Activated CD4-positive, alpha-beta T cell treated with anti-CD3 and anti-CD28 coated beads, Interleukin-2, amount 10 ng/mL, durations not matched to agents 24 days and 14 days (primary cell): Measurements from ENCODE around the gene EPHA8. TPM values are rescaled to one million over a fixed set of nuclear protein-coding genes. Genes with fewer than 3 reads are reported as not detected.

ENCODE experiments used
- DNase-seq: peaks from one replicate; pipeline ENCODE4 v3.0.0; 2022
- H3K27ac Mint-ChIP-seq: one replicate; pipeline ENCODE4 v1.8.0; 2022; ENCODE audit warnings: mild to moderate bottlenecking, mixed read lengths
- H3K27me3 Mint-ChIP-seq: one replicate; pipeline ENCODE4 v1.8.0; 2022; ENCODE audit warnings: mixed read lengths
- H3K36me3 Mint-ChIP-seq: one replicate; pipeline ENCODE4 v1.8.0; 2022; ENCODE audit warnings: low read depth, mild to moderate bottlenecking, mixed read lengths
- H3K4me1 Mint-ChIP-seq: one replicate; pipeline ENCODE4 v1.8.0; 2021; ENCODE audit warnings: mixed read lengths
- H3K4me3 Mint-ChIP-seq: one replicate; pipeline ENCODE4 v1.8.0; 2022; ENCODE audit warnings: mild to moderate bottlenecking, moderate library complexity, mixed read lengths
- H3K9me3 Mint-ChIP-seq: one replicate; pipeline ENCODE4 v1.8.0; 2021; ENCODE audit warnings: mixed read lengths
- intact Hi-C: fragments of 100-400 bp; cut with micrococcal nuclease; formaldehyde crosslinking; loops from one replicate; pipeline ENCODE4 v1.15.1; 2023
- total RNA-seq: library from RNA; stranded (reverse); gene quantifications from 2 replicates; pipeline ENCODE4 v1.2.3, GENCODE V29; 2022

EPHA8 gene
- total RNA-seq, 1 donor from 2014 or later = not detected

DNA sequence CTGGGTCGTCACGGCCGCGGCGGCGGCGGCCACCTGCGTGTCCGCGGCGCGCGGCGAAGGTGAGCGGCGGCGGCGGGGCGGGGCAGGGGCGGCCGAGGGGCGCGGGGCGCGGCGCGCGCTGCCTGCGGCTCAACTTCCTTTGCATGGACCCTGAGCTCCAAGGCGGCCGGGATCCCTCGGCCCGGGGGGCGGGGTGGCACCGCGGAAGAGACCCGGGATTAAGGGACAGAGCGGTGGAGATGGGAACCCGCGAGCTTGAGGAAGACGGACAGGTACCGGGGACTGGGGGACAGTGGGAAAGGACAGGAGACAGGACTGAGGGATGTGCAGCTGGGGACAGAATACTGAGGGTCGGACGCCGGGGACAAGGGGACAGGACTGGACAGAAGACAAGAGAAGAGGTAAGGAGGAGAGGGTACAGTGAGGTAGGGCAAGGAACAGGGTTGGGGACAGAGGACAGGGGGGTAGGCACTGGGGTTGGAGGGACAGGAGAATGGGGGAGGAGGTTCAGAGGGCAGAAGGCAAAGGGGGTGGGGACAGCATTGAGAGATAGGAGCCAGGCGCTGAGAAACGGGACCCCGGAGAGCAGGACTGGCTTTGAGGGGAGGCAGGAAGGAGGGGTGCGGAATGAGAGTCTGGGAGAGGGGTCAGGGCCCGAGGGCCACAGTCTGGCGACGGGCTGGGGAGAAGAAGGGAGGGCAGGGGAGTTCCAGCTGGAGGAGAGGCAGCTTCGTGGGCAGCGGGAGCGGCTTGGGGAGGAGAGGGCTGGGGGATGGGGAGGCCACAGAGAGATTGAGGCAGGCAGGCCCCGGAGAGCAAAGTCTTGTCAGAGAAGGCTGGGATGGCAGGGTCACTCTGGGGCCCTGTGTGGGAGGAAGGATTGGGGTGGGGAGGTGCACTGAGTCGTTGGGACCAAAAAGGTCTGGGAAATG lies 648 bp downstream of the EPHA8 start:
- Mint-ChIP-seq H3K4me3 (no peak overlapping the region), H3K27me3 (peaks cover 41% of the 10 kb centered on the region), H3K9me3 (no peaks in the 10 kb centered on the region), H3K4me1 (no peaks in the 10 kb centered on the region), H3K27ac (no peak overlapping the region), H3K36me3 (no peaks in the 10 kb centered on the region)
- intact Hi-C loops = no loop called here
- DNase-seq = no peak

DNA sequence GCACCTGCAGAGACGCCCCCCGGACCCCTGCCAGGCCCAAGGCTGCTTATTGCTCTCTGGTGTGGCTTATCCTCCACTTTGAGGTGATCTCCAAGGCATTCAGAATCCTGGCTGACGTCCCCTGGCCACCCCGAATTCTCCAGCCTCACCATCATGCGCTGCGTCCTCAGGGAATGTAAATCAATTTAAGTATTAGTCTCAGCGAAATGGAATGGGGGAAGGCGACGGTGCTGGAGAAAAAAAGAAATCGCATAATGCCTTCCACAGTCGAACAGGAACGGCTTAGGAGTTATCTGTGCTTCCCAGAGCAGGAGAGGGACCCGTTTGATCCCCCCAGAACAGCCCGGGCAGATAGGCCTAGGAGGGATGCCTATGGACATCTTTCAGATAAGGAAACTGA lies 2.9 kb downstream of the EPHA8 start:
- Mint-ChIP-seq H3K27ac (no peak overlapping the region), H3K4me1 (no peaks in the 10 kb centered on the region), H3K4me3 (no peak overlapping the region), H3K27me3 (peaks cover 35% of the 10 kb centered on the region), H3K9me3 (no peaks in the 10 kb centered on the region), H3K36me3 (no peaks in the 10 kb centered on the region)
- intact Hi-C loops = no loop called here
- no peak for DNase-seq

DNA sequence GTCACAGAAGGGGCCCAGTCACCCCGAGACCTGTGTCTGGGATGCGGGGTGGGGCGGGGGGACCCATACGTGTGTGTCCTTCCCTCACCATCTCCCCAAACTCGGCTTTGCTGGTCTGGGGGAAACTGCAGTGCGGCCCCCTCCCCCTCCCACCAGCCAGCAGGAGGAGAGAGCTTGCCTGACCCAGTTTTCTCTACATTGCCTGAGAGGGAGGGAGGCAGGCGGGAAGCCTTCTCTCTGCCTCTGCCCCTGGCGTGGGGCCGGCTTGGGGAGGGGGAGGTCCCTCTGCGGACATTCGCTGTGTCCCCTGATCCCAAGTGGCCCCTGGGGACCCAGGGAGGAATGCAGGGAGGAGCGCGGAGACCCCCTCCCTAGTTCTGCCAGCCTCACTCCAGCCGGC lies 3.9 kb downstream of the EPHA8 start:
- Mint-ChIP-seq H3K9me3 (no peaks in the 10 kb centered on the region), H3K4me1 (no peaks in the 10 kb centered on the region), H3K27ac (no peak overlapping the region), H3K36me3 (no peaks in the 10 kb centered on the region), H3K4me3 (no peak overlapping the region), H3K27me3 (peaks cover 26% of the 10 kb centered on the region)
- intact Hi-C loops = no loop called here
- no peak for DNase-seq

DNA sequence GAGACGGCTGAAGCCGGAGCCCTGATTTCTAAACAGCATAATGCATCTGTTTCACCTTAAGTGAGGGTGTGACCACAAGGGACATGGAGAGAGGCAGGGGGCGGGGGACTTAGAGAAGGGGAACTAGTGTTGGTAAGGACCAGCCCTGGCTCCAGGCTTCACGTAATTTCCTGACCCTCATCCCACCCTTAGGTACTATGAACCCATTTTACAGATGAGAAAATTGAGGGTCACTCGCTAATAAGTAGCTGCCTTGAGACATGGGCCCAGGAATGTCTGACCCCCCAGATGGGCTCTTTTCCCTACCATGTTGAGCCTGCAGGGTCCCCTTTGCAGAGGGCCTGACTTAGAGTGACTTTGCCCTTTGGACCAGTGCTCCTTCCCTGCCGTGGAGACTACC lies 4.7 kb downstream of the EPHA8 start:
- Mint-ChIP-seq H3K27ac (no peak overlapping the region), H3K4me1 (no peaks in the 10 kb centered on the region), H3K9me3 (no peaks in the 10 kb centered on the region), H3K27me3 (peaks cover 18% of the 10 kb centered on the region), H3K4me3 (no peak overlapping the region), H3K36me3 (no peaks in the 10 kb centered on the region)
- no peak for DNase-seq
- intact Hi-C loops = no loop called here

DNA sequence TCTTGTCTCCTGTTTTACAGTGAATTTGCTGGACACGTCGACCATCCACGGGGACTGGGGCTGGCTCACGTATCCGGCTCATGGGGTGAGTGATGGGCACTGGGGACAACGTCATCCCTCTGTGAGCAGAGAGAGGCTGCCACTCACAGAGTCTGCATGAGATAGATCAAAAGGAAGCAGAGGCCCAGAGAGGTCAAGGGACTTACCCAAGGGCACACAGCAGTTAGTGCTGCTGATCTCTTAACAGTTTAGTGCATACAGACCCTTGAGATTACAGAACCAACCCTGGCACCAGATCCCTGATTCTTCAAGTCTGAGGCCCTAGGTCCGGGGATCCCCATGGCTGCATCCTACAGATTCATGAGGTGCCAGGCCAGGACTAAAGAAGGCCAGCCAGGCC lies 6.0 kb downstream of the EPHA8 start:
- H3K4me3 Mint-ChIP-seq = no peak overlapping the region

DNA sequence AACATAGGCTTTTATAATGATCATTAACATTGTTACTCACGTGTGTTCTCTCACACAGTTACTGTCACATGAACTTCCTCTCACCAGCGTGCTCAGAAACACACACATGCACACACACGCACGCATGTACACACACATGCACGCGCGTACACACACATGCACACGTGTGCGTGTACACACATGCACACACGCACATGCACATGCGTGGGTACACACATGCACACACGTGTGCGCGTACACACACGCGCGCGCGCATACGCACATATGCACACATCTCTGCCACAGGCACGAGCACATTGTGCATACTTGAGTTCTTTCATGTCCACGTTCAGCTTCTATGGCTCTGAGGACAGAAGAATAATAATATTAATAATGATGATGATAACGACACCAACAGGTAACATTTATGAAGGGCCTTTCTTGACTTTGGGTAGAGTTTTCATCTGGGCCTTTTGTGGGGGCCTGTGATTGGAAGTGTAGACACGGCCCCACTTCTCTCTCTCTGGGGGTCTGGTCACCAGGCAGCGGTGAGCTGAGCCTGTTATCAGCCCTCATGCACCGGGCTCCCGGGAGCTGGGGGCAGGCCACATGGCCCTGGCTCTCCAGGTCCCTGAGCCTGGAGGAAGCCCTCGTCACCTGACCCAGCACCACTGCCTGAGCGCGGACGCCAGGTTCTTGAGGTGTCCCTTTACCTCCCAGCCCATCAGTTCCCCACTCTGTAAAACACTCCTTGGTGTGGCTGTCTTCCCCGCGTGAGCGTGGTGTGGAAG lies 7.0 kb downstream of the EPHA8 start:
- intact Hi-C loops = no loop called here
- Mint-ChIP-seq H3K36me3 (no peaks in the 10 kb centered on the region), H3K27ac (no peak overlapping the region), H3K27me3 (peaks cover under 1% of the 10 kb centered on the region), H3K4me1 (no peaks in the 10 kb centered on the region), H3K4me3 (no peak overlapping the region), H3K9me3 (no peaks in the 10 kb centered on the region)
- no peak for DNase-seq

More for the DNA sequence above, 6.0 kb downstream of the EPHA8 start:
- no peak for DNase-seq
- H3K4me1 Mint-ChIP-seq = no peaks in the 10 kb centered on the region
- no peak overlapping the region for H3K27ac Mint-ChIP-seq
- peaks cover 11% of the 10 kb centered on the region for H3K27me3 Mint-ChIP-seq
- H3K36me3 Mint-ChIP-seq = no peaks in the 10 kb centered on the region
- intact Hi-C loops = no loop called here
- no peaks in the 10 kb centered on the region for H3K9me3 Mint-ChIP-seq

DNA sequence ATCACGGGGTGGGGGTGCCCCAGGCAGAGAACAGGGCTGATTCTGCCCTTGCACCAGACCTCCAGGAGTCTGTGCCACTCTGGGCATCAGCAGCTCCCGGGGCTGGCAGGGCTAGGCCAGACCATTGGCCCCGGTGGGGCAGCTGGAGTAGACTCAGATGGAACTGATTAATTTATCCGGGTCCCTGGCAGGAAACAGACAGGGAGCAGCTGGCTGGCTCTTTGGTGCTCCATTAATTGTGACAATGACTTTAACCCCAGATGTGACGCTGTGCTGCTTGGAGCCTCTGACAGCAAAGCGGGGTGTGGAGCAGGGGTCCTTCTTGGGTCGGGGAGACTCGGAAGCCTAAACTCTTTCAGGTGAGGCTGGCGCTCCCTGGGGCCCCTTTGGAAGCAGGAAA lies 9.5 kb downstream of the EPHA8 start:
- no peak overlapping the region for H3K4me3 Mint-ChIP-seq
- H3K36me3 Mint-ChIP-seq = no peaks in the 10 kb centered on the region
- peaks cover 8% of the 10 kb centered on the region for H3K9me3 Mint-ChIP-seq
- no peak overlapping the region for H3K27ac Mint-ChIP-seq
- no peaks in the 10 kb centered on the region for H3K27me3 Mint-ChIP-seq
- DNase-seq = no peak
- no peaks in the 10 kb centered on the region for H3K4me1 Mint-ChIP-seq
- intact Hi-C loops = no loop called here

DNA sequence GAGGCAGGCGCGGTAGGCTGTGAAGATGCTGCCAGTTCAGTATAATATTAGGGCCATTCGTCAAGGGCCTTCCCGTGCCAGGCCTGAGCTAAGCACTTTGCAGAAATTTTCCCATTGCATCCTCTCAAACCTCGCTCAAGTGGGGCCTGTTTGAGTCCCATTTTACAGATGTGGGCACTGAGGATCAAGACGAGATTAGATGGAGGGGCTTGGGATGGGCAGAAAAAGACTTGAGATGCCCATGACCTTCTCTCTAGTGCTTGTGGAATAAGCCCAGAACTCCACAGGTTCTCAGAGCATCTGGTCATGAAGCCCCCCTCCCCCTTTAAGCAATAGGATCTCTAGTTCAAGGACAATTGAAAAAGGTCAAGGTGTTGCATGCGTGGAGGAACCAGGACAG lies 9.9 kb downstream of the EPHA8 start:
- Mint-ChIP-seq H3K4me1 (no peaks in the 10 kb centered on the region), H3K4me3 (no peak overlapping the region), H3K9me3 (peaks cover 12% of the 10 kb centered on the region), H3K27me3 (no peaks in the 10 kb centered on the region), H3K36me3 (no peaks in the 10 kb centered on the region), H3K27ac (no peak overlapping the region)
- DNase-seq = no peak
- intact Hi-C loops = no loop called here

DNA sequence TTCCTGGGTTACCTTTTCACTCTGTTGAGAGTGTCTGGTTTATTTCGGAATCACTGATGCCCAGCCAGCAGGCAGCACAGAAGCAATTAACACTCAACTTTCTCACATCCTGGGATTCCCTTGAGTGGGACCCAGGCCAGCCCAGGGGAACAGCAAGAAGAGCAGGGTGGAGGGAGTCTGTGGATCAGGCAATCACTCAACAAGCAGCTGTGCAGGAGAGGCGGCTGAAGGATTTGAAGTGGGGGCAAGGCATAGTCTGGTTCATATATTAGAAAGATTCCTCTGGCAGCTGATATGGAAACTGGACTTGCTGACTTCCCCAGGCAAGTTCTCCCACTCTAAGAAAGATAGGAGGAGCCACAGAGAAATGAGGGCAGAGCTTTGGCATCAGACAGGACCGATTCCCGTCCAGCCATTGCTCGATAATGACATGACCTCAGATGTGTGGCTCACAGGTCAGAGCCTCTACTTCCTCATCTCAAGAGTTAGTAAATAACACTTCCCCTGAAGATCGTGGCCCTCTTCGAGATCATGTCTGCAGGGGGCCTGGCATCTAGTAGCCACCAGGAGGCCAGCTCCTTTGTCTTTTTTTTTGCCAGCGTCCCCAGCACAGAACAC lies 12.4 kb downstream of the EPHA8 start:
- Mint-ChIP-seq H3K9me3 (peaks cover 25% of the 10 kb centered on the region), H3K36me3 (peaks cover 3% of the 10 kb centered on the region), H3K27me3 (no peaks in the 10 kb centered on the region), H3K4me3 (no peak overlapping the region), H3K4me1 (no peaks in the 10 kb centered on the region), H3K27ac (no peak overlapping the region)
- intact Hi-C loops = no loop called here
- no peak for DNase-seq

DNA sequence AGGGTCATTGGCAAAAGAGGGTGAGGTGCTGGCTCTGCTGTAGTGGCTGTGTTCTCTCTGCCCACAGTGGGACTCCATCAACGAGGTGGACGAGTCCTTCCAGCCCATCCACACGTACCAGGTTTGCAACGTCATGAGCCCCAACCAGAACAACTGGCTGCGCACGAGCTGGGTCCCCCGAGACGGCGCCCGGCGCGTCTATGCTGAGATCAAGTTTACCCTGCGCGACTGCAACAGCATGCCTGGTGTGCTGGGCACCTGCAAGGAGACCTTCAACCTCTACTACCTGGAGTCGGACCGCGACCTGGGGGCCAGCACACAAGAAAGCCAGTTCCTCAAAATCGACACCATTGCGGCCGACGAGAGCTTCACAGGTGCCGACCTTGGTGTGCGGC lies 12.9 kb downstream of the EPHA8 start:
- Mint-ChIP-seq H3K27me3 (no peaks in the 10 kb centered on the region), H3K27ac (no peak overlapping the region), H3K4me3 (no peak overlapping the region), H3K4me1 (no peaks in the 10 kb centered on the region), H3K9me3 (peaks cover 25% of the 10 kb centered on the region), H3K36me3 (peaks cover 3% of the 10 kb centered on the region)
- intact Hi-C loops = no loop called here
- DNase-seq = no peak

DNA sequence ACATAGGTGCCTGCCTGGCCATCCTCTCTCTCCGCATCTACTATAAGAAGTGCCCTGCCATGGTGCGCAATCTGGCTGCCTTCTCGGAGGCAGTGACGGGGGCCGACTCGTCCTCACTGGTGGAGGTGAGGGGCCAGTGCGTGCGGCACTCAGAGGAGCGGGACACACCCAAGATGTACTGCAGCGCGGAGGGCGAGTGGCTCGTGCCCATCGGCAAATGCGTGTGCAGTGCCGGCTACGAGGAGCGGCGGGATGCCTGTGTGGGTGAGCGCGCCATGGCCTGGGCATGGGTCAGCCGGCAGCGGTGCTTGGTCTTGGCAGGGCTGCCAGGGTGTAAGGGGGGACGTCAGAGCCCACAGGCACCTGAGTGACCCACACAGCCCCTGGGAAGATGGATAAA lies 13.3 kb downstream of the EPHA8 start:
- H3K4me3 Mint-ChIP-seq = no peak overlapping the region
- H3K9me3 Mint-ChIP-seq = peaks cover 25% of the 10 kb centered on the region
- H3K27me3 Mint-ChIP-seq = no peaks in the 10 kb centered on the region
- DNase-seq = no peak
- peaks cover 3% of the 10 kb centered on the region for H3K36me3 Mint-ChIP-seq
- intact Hi-C loops = no loop called here
- H3K4me1 Mint-ChIP-seq = no peaks in the 10 kb centered on the region
- no peak overlapping the region for H3K27ac Mint-ChIP-seq

DNA sequence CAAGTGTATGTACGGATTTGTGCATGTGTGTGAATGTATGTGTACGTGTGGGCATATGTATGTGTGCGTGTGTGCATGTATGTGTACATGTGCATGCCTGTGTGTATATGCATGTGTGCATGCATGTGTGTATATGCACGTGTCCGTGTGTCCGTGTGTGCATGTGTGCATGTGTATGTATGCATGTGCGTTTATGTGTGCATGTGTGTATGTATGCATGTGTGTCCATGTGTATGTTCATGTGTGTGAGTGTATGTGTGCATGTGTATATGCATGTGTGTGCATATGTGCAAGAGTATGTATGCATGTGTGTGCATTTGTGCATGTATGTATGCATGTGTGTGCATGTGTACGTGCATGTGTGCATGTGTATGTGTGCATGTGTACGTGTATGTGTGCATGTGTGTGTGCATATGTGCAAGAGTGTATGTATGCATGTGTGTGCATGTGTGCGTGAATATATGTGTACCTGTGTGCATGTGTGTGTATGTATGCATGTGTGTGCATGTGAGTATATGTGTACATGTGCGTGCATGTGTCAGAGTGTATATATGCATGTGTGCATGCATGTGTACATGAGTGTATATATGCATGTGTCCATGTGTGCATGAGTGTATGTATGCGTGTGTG lies 15.6 kb downstream of the EPHA8 start:
- intact Hi-C loops = no loop called here

DNA sequence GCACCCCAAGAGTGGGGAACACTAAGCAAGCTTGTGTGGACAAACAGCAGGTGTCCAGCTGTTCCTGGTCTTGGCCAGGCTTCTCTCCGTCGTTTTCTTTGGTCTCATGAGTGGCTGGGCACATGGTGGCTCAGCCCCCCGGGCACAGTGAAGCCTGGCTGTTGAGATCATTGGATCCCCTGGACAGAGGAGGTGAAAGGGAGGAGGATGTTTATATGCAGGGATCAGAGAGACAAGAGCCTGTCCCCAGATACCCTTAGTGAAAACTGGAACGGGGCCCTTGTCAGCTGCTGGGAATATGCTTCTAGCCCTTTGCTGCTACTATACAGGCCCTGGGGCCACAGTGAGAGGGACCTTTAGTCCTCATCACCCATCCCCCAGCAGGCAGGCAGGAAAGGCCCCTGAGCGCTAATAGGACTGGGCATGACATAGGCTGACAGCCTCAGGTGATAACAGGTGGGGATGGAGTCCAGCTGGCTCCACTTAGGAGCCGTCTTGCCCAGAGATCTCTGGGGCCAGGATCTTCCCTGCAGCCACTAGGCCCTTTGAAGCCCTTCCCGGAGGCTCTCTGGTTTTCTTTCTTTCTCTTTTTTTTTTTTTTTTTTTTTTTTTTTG lies 16.4 kb downstream of the EPHA8 start:
- Mint-ChIP-seq H3K27ac (no peak overlapping the region), H3K36me3 (peaks cover 3% of the 10 kb centered on the region), H3K4me3 (no peak overlapping the region), H3K4me1 (no peaks in the 10 kb centered on the region), H3K27me3 (no peaks in the 10 kb centered on the region), H3K9me3 (peaks cover 25% of the 10 kb centered on the region)
- no peak for DNase-seq
- intact Hi-C loops = no loop called here

More for the DNA sequence above, 15.6 kb downstream of the EPHA8 start:
- DNase-seq = no peak
- Mint-ChIP-seq H3K4me3 (no peak overlapping the region), H3K4me1 (no peaks in the 10 kb centered on the region), H3K36me3 (peaks cover 3% of the 10 kb centered on the region), H3K27me3 (no peaks in the 10 kb centered on the region), H3K9me3 (peaks cover 25% of the 10 kb centered on the region), H3K27ac (no peak overlapping the region)
